Choroid plexus epithelial cell (primary cell): ENCODE data around the gene EML4.
"Not testable (repeated sequence)": the region's sequence is repeated elsewhere in the genome, so short reads cannot be mapped to it uniquely, and the experiment has no call there.

Experiments used
- DNase-seq: peaks from one replicate; pipeline ENCODE4 v3.0.0-alpha.2; 2010; ENCODE audit warnings: low read depth
- H3K4me3 ChIP-seq: 2 replicates; pipeline ENCODE4 v1.5.1; 2011; ENCODE audit warnings: low read depth, mild to moderate bottlenecking, control low read depth, low read length, moderate library complexity
- TF ChIP-seq, protein P1 (sequence below): conservative IDR thresholded peaks from 2 replicates; pipeline ENCODE4 v1.5.1; 2011; ENCODE audit warnings: low read depth, mild to moderate bottlenecking, control low read depth, inconsistent platforms, low read length, moderate library complexity

The EML4 gene, protein sequence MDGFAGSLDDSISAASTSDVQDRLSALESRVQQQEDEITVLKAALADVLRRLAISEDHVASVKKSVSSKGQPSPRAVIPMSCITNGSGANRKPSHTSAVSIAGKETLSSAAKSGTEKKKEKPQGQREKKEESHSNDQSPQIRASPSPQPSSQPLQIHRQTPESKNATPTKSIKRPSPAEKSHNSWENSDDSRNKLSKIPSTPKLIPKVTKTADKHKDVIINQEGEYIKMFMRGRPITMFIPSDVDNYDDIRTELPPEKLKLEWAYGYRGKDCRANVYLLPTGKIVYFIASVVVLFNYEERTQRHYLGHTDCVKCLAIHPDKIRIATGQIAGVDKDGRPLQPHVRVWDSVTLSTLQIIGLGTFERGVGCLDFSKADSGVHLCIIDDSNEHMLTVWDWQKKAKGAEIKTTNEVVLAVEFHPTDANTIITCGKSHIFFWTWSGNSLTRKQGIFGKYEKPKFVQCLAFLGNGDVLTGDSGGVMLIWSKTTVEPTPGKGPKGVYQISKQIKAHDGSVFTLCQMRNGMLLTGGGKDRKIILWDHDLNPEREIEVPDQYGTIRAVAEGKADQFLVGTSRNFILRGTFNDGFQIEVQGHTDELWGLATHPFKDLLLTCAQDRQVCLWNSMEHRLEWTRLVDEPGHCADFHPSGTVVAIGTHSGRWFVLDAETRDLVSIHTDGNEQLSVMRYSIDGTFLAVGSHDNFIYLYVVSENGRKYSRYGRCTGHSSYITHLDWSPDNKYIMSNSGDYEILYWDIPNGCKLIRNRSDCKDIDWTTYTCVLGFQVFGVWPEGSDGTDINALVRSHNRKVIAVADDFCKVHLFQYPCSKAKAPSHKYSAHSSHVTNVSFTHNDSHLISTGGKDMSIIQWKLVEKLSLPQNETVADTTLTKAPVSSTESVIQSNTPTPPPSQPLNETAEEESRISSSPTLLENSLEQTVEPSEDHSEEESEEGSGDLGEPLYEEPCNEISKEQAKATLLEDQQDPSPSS

DNA sequence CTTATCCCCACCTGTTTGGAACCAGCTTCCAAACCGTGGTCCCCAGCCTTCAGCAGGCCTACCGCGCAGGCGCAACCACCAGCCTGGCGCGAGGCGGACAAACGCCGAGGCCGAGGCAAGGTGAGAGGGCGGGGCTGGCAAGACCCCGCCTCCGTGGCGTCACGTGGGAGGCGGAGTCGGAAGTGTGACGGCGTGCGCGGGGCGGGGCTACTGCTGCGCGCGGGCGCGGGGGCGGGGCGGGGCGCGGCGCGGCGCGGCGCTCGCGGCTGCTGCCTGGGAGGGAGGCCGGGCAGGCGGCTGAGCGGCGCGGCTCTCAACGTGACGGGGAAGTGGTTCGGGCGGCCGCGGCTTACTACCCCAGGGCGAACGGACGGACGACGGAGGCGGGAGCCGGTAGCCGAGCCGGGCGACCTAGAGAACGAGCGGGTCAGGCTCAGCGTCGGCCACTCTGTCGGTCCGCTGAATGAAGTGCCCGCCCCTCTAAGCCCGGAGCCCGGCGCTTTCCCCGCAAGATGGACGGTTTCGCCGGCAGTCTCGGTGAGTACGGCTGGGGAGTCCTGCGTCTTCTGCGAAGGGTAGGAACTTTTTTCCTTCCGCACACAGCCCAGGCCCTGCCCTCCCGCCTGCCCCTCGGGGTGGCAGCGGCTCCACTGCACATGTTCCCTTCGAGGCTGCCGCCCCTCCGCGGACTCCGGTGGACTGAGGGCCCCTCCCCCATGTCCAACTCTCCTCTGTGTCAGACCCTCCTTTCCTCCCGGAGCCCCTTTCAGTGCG, at the start of gene EML4:
Gene EML4 (plus strand): TSS at position 254 of the 774 bp plus-strand sequence. CDS start 259 bp downstream, at position 513.
- TF ChIP-seq, protein P1, sequence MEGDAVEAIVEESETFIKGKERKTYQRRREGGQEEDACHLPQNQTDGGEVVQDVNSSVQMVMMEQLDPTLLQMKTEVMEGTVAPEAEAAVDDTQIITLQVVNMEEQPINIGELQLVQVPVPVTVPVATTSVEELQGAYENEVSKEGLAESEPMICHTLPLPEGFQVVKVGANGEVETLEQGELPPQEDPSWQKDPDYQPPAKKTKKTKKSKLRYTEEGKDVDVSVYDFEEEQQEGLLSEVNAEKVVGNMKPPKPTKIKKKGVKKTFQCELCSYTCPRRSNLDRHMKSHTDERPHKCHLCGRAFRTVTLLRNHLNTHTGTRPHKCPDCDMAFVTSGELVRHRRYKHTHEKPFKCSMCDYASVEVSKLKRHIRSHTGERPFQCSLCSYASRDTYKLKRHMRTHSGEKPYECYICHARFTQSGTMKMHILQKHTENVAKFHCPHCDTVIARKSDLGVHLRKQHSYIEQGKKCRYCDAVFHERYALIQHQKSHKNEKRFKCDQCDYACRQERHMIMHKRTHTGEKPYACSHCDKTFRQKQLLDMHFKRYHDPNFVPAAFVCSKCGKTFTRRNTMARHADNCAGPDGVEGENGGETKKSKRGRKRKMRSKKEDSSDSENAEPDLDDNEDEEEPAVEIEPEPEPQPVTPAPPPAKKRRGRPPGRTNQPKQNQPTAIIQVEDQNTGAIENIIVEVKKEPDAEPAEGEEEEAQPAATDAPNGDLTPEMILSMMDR: no peak
- H3K4me3 ChIP-seq: peak within 1 kb of the TSS; percentile 95
- peak; percentile 95 for DNase-seq

DNA sequence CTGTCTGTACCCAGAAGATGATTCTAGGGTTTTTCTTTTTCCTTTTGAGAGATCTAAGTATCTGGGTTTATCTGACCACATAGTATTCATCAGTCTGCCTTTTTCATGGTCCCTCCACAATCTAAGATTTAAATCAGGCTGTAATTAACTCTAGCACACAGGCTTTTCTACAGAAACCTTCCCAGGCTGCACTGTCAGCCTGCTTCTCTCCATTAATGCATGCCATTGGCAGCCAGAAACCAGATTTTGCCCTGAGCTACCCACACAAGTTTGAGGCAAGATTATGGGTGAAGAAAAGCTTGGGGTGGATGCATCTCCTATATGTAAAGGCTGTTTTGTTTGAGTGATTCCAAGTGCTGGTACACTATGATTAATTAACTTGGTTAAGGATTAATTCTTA, 45.7 kb upstream of the EML4 start:
- no peak overlapping the region for H3K4me3 ChIP-seq
- TF ChIP-seq, protein P1: no peak
- DNase-seq: no peak

DNA sequence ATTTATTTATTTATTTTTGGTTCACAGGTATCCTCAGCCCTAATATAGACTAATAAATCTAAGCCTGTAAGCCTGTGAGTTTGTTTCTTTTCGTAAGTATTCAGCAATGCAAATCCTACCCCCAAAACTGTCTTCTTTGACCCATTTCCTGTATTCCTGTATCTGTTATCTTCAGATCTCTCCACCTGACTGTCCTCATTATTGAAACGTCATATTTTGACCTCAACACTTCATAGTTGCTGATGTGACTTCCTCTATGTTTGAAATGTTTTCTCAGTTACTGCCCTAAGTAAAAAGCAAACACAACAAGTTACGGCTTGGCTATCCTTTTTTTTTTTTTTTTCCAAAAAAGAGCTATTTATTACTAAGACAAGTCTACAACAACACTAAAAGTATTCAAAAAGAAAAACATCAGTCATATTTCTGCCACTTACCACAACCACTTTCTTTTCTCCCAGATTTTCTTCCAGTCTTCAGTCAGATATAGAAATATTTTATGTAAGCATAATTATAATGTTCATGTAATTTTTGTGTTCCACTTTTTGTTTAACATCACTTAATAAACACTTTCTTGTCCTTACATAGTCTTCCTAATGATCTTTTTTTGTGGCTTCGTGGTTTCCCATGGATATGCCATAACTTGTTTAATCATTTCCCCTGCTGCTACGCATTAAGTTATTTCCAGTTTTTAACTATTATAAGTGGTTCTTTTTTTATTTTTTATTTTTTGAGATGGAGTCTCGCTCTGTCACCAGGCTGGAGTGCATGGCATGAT, 45.0 kb upstream of the EML4 start:
- no peak for DNase-seq
- no peak overlapping the region for H3K4me3 ChIP-seq
- TF ChIP-seq, protein P1: no peak

DNA sequence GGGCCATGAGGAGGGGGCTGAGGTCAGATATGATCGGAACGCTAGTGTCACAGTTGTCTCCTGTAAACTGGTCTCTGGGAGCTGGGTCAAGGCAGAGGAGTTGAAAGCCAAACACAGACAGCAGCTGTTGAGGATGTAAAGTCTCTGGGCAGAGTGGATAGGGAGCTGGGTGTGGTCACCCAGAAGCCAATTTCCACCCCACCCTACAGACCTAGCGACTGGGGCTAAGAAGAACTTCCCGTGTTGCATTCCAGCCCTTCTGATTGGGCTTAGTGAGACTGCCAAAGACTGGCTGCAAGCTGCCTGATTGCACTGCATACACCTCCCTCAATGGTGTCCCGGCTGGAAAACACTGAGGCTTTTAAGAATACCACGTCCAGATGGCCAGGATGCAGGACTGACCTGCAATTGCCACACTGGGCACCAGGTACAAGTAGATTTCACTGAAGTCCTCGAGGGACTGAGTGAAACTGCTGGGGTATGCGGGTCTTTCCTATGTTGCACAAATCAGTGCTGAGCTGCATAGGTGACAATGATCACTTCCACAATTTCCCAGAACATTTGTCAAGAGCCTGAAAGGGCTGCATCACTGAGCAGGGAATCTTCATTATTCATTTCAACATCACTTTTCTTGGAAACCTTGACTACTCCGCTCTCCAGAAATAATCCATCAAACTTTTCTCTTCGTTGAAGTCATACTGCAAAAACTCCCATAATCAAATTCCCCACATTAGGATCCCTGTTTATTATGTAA, 43.1 kb upstream of the EML4 start:
- no peak for DNase-seq
- no peak overlapping the region for H3K4me3 ChIP-seq
- TF ChIP-seq, protein P1: no peak

DNA sequence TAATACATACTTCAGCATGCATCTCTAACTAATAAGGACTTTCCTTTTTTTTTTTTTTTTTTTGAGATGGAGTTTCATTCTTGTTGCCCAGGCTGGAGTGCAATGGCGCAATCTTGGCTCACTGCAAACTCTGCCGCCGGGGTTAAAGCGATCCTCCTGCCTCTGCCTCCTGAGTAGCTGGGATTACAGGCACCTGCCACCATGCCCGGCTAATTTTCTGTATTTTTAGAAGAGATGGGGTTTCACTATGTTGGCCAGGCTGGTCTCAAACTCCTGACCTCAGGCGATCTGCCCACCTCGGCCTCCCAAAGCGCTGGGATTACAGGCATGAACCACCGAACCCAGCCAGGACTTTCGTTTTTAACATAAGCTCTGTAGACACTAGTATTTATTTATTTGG, 42.3 kb upstream of the EML4 start:
- DNase-seq, H3K4me3 ChIP-seq: not testable (repeated sequence)
